SW480 (cell line): Measurements from ENCODE around the gene COA1.
"Not testable (repeated sequence)": the region's sequence is repeated elsewhere in the genome, so short reads cannot be mapped to it uniquely, and the experiment has no call there.

Source experiments
- DNase-seq: peaks from one replicate; pipeline ENCODE4 v3.0.0-alpha.2; 2016; ENCODE audit warnings: low spot score

COA1 gene

GRCh38 chr7:43758029-43758821, 28.9 kb upstream of the COA1 start, which contains the start of gene BLVRA:
Gene BLVRA, plus strand, starts transcription at chr7:43758680. Its CDS starts 12,479 bp downstream, at chr7:43771159.
- DNase-seq = peak; percentile 46

- no peak for DNase-seq
Observed at GRCh38 chr7:43757073-43757720, 27.9 kb upstream of the COA1 start.

DNA sequence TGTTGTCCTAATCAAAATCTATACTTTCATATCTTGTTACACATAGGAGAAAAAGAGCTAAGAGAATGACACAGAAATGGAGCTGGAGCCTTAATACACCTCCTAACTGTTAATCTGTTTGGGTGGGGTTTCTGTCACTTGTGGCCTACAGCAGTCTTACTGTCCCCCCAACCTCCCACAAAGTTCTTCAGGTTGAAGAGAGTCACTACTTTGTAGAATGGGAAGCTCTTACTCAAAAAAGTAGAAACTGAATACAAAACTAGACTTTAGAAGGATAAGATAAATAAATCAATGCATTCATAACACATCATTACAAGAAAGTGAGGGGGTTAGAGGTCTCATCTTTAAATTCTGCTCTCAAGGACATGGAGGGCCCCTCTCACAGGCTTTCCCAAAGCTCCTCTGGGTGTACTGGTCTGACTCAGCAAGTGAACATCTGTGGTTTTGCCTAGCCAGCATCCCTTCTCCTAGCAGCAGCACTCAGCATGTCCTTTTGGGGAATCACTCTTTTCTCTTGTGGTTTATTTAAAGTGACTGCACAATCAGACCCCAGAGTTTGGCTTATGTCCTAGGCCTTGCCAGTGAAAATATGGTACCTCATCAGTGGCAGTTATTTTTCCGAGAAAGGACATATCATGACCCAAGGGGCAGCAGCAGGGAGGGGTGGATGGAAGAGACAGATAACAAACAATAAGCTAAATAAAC, 27.2 kb upstream of the COA1 start:
- peak; percentile 55 for DNase-seq

DNA sequence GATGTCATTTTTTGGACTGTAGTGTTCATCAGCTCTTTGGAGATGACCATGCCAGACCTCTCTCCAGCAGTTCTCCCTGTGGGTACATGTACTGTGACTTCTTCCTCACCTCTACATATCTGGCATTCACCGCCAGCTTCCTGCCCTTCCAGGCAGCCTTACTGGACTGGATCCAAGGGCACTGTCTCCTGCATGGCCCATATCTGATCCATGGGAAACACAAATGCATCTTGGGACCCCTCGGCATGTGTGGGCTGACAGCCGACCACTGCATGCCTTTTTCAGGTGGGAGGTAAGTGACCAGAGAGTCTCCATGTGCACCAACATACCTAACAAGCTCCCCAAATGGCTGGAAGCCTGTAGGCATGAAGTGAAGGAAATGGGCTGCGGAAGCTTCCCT, 25.3 kb upstream of the COA1 start:
- DNase-seq = no peak

DNA sequence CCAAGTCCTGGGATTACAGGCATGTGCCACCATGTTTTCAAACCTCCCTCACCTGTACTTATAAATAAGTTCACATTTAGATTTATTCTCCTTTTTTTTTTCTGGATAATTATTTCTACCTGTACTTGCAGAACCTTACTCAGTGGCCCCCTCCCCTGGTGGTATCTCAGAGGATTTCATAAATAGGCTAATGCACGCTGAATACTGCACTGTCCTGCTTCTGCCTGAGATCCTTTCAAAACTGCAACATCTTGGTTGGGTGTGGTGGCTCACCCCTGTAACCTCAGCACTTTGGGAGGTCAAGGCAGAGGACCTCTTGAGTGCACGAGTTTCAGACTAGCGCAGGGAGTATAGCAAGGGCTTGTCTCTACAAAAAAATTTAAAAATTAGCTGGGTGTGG, 24.5 kb upstream of the COA1 start:
- no peak for DNase-seq

DNA sequence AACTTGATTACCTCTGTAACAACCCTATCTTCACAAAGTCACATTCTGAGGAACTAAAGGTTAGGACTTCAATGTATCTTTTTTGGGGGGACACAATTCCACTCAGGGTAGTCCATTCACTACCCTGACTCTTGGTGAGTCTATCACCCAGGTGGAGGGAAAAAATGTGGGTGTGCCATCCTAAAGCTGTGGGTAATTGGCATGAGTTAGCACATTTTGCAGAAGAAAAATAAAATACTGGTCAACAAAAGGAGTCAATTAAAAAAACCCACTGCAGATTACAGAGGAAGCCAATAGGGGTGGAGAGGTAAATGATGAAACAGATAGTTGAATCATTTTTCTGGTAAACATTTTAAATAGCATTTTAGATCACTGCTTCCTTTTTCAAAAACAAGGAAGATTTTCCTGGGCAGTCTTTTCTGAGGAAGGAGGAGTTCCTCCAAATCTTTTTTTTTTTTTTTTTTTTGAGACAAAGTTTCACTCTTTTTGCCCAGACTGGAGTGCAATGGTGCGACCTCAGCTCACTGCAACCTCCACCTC, 24.0 kb upstream of the COA1 start:
- DNase-seq = no peak

DNA sequence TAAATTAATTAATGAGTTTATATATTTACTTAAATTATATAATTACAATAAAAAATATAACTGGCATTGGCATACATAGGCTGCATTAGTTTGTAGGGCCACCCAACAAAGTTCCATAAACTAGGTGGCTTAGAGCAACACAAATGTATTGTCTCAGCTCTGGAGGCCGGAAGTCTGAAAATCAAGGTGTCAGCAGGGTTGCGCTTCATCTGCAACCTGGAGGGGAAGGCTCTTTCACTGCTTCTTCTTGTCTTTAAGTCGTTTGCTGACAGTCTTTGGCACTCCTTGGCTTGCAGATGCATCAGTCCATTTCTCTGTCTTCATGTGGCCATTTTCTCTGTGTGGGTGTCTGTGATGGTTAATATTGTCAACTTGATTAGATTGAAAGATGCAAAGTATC, 23.1 kb upstream of the COA1 start:
- no peak for DNase-seq

DNA sequence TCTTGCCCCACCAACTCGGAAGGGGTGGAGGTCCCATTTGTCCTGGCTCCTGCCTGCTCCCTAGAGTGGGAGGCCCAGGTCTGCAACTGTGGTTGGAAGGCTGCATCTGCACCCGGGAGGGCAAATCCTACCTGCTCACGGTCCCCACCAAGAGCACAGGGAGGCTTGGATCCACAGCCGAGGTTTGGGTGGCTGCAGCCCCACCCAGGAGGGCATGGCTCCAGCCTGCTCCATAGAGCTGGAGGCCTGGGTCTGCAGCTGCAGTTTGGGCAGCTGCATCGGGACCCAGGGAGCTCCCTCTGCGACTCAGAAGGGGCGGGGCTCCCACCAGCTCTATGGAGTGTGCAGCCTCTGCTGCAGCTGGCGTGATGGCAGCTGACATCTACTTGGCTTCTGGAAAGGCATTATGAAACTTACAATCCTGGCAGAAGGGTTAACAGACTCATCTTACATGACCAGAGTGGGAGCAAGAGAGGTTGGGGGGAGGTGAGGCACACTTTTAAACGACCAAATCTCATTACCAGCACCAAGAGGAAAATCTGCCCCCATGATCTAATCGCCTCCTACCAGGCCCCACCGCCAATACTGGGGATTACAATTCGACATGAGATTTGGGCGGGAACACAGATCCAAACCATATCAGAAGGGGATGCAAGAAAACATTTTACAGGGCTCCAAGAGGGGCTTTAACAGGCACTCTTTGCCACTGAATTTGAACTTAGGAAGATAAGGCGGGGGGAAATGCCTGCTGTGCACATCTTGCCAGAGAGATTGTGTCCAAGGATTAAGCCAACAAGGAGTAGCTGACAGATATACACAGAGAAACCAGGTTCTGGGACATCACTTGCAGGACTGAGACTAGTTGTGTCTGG, 20.9 kb upstream of the COA1 start:
- DNase-seq = no peak

- DNase-seq = no peak
Observed at GRCh38 chr7:43749383-43749940, 20.1 kb upstream of the COA1 start.

DNA sequence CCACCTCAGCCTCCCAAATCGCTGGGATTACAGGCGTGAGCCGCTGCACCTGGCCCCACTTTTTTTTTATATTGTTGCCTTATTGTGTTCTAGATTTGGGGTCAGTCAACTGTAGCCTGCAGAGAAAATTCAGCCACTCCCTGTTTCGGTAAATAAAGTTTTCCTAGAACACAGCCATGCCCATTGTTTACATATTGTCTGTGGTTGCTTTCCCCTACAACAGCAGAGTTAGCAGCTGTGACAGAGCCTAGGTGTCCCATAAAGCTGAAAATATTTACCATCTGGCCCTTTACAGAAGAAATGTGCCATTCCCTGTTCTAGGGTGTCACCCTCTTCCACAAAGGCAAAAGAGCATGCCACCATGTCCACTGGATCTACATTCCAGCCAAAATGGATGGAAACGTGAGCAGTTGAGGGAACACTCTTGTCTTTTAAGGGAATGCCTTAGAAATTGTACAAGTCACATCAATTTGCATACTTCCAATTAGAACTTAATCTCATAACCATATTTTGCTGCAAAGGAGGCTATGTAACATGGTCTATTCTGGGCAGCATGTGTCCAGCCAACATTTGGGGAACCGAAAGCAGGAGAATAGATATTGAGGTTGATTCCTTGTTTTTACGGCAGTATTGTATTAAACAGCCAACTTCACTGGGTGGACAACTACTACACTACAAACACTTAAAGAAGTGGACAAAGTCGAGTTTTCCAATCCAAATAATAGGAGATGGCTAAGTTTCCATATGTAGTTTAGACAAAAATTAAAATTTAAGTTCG, 18.2 kb upstream of the COA1 start:
- peak; percentile 60 for DNase-seq

DNA sequence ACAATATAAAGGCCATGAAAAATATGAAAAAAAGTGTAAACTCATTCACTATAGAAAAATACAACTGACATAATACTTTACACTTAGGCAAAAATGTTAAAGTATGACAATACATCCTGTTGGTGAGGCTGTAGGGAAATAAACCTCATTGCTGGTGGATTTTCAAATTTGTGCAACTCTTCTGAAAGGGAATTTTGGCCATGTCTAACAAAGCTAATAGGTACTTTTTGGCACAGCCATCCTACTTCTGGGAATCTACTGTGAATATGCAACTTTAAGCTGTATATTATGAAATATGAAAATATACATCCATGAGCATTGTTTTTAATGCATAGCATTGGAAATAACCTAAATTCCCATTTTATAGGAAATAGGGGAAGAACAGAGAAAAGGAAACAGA, 13.4 kb upstream of the COA1 start:
- DNase-seq = no peak

GRCh38 chr7:43737467-43738127, 8.3 kb upstream of the COA1 start:
- DNase-seq = no peak

DNA sequence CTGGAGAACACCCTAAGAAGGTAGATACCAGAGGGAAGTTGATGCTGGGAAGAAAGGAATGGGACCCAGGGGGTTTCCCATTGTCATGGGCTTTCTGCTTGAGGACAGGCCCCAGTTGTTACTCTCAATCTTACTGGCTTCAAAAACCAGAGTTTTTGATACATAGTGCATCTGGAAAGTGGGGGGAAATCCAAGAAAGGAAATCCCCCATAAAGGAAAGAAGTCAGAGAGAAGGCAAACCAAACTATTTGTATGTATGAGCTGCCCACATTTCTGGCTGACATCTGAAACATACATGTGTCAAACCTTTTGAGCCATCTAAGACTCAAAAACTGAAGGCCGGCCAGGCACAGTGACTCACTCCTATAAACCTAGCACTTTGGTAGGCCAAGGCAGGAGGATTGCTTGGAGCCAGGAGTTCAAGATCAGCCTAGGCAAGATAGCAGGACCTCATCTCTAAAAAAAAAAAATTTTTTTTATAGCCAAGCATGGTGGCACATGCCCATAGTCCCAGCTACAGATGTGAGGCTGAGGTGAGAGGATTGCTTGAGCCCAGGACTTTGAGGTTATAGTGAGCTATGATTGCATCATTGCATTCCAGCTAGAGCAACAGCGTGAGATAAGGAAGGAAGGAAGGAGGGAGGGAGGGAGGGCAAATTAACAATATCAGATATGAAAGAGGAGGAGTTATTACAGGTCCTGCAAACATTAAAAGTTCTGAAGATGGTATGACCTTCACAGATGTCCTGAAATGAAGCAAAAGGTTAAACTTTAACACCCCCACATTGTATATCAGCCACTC, 6.7 kb upstream of the COA1 start:
- peak; percentile 50 for DNase-seq

DNA sequence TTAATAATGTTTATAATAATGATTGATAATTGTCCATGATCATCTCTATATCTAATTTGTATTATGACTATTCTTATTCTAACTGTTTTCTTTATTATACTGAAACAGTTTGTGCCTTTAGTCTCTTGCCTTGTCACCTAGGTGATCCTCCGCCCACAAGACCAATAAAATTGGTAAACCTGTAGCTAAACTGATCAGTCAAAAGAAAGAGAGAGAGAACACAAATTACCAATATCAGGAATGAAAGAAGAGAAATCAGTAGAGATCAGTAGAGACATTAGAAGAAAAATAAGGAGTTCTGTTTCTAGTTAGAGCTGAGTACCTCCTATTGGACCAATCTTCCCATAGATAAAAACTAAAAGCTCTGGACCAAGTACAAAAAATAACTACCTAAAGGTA, 6.1 kb upstream of the COA1 start:
- DNase-seq = no peak

DNA sequence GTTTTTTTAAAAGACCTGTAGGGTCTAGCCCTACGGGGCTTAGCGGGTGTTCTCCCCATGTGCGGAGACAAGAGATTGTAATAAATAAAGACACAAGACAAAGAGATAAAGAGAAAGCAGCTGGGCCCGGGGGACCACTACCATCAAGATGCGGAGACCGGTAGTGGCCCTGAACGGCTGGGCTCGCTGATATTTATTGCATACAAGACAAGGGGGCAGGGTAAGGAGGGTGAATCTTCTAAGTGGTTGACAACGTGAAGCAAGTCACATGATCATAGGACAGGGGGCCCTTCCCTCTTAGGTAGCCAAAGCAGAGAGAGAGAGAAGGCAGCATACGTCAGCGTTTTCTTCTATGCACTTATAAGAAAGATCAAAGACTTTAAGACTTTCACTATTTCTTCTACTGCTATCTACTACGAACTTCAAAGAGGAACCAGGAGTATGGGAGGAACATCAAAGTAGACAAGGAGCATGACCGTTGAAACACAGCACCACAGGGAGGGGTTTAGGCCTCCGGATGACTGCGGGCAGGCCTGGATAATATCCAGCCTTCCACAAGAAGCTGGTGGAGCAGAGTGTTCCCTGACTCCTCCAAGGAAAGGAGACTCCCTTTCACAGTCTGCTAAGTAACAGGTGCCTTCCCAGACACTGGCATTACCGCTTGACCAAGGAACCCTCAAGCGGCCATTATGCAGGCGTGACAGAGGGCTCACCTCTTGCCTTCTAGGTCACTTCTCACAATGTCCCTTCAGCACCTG, 5.4 kb upstream of the COA1 start:
- peak; percentile 55 for DNase-seq

DNA sequence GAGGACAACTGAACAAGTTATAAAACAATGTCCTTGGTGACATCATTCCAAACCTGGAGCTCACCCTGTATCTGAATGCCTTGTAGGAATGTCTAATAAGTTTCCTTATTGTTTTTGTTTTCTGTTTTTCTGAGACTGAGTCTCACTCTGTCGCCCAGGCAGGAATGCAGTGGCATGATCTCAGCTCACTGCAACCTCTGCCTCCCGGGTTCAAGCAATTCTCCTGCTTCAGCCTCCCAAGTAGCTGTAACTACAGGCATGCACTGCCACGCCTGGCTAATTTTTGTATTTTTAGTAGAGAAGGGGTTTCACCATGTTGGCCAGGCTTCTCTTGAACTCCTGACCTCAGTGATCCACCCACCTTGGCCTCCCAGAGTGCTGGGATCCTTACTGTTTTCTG, 2.2 kb upstream of the COA1 start:
- DNase-seq = not testable (repeated sequence)

- DNase-seq = no peak
Observed at GRCh38 chr7:43729924-43730248, 563 bp upstream of the COA1 start.

- DNase-seq = no peak
Observed at GRCh38 chr7:43727494-43727893, 1.8 kb downstream of the COA1 start.

DNA sequence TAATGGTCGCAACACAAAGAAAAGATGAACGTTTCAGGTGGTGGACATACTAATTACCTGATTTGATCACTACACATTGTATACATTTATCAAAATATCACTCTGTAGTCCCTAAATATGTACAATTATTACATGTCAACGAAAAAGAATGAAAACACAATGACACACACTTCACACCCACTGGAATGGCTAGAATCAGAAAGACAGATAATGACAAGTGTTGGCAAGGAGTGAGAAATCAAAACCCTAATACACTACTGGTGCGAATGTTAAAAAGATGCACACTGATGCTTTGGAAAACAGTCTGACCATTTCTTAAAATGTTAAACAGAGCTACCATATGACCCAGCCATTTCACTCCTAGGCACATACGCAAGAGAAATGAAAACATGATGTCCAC, 2.3 kb downstream of the COA1 start:
- DNase-seq = no peak
